Keratinocyte (primary cell): ENCODE results near the gene IL1RAPL2.

Experiments used
- EZH2 ChIP-seq: IDR thresholded peaks from one replicate; pipeline ENCODE4 v1.6.1; 2012; ENCODE audit warnings: inconsistent platforms, mild to moderate bottlenecking, low read length, moderate library complexity
- TF ChIP-seq, protein P1 (sequence below), 3 experiments: IDR thresholded peaks in 1 of 3; conservative IDR thresholded peaks in 1 of 3; optimal IDR thresholded peaks in 1 of 3; 2 replicates in 2 of 3; 3 replicates in 1 of 3; pipeline versions ENCODE3 to v1.5.1; 2011; ENCODE audit warnings: low read length in 3 of 3, mild to moderate bottlenecking in 3 of 3, moderate library complexity in 2 of 3, control low read depth in 1 of 3, inconsistent platforms in 1 of 3; ENCODE audit not compliant: insufficient read depth in 2 of 3; ENCODE audit errors: extremely low read depth in 1 of 3

GRCh38 chrX:104842646-104843045 is 276.6 kb downstream of the IL1RAPL2 start:
- TF ChIP-seq, protein P1, sequence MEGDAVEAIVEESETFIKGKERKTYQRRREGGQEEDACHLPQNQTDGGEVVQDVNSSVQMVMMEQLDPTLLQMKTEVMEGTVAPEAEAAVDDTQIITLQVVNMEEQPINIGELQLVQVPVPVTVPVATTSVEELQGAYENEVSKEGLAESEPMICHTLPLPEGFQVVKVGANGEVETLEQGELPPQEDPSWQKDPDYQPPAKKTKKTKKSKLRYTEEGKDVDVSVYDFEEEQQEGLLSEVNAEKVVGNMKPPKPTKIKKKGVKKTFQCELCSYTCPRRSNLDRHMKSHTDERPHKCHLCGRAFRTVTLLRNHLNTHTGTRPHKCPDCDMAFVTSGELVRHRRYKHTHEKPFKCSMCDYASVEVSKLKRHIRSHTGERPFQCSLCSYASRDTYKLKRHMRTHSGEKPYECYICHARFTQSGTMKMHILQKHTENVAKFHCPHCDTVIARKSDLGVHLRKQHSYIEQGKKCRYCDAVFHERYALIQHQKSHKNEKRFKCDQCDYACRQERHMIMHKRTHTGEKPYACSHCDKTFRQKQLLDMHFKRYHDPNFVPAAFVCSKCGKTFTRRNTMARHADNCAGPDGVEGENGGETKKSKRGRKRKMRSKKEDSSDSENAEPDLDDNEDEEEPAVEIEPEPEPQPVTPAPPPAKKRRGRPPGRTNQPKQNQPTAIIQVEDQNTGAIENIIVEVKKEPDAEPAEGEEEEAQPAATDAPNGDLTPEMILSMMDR (optimal IDR thresholded peaks at IDR 0.05 in 1 of 3, IDR thresholded peaks at IDR 0.05 in 1 of 3, conservative IDR thresholded peaks at IDR 0.05 in 1 of 3; ENCODE audit: extremely low read depth in 1 of 3, insufficient read depth in 2 of 3, low read length in 3 of 3): no peak
- no peak for TF ChIP-seq EZH2
